ENCODE measurements around the gene PRDM8. TPM values are rescaled to one million over a fixed set of nuclear protein-coding genes. Genes with fewer than 3 reads are reported as not detected.

Gene PRDM8
- total and polyA plus RNA-seq, 2 of the 4 experiments (the other 2 are of a cell fraction) = 5.7 to 15.8 TPM

- no TSS peak for BruUV-seq (replicated peaks)
- POLR2A ChIA-PET (ENCODE audit: unreplicated experiment) = no interaction called here
Observed at GRCh38 chr4:80216100-80216761, 18.9 kb downstream of the PRDM8 start.

More at GRCh38 chr4:80216100-80216761, 18.9 kb downstream of the PRDM8 start:
- H3K18ac ChIP-seq (ENCODE audit: low read depth, low read length) = no peak overlapping the region
- no peak overlapping the region for H2AFZ ChIP-seq (replicated peaks; ENCODE audit: low read length, poor library complexity)
- H3K4me3 ChIP-seq (ENCODE audit: insufficient read depth, low read depth, low read length) = no peak overlapping the region
- intact Hi-C loops (cut with micrococcal nuclease) = loop anchor here (10.0 kb wide), 1 partner anchor 301 kb away; no protein-coding TSS in a partner anchor
- in situ Hi-C loops (cut with MboI; ENCODE audit: low sequenced_read_pairs) = loop anchor here (25.0 kb wide), 1 partner anchor 1179 kb away; no protein-coding TSS in a partner anchor
- H3K9me1 ChIP-seq (ENCODE audit: insufficient read depth, low read length) = 0 out of 2 replicates have a peak, but pooled peaks cover 2% of the 10 kb centered on the region
- H2BK20ac ChIP-seq (ENCODE audit: low read depth, low read length) = no peak overlapping the region
- no CpG with 5 or more reads among the region's 2 CpGs for WGBS, 2 experiments (ENCODE audit: extremely low coverage in 2 of 2, insufficient read length in 1 of 2)
- no peak overlapping the region for H2BK5ac ChIP-seq (ENCODE audit: low read depth, low read length, poor library complexity, severe bottlenecking)
- H3K4me2 ChIP-seq (ENCODE audit: low read depth, low read length) = no peak overlapping the region
- H3K9me3 ChIP-seq (ENCODE audit: control insufficient read depth, insufficient read depth, low read length) = no peaks in the 10 kb centered on the region
- no peak overlapping the region for H2AK5ac ChIP-seq (ENCODE audit: low read depth, low read length)
- H3K27ac ChIP-seq (ENCODE audit: insufficient read depth, low read length) = no peak overlapping the region
- dilution Hi-C loops (cut with HindIII; ENCODE audit: low sequenced_read_pairs, unreplicated experiment) = no loop called here
- CTCF ChIA-PET = interaction anchor here (0.5 to 0.8 kb wide), 3 partner anchors 14 to 1283 kb away, joined by 3 to 6 read pairs (median 3); no protein-coding TSS in a partner anchor
- no peak overlapping the region for H4K91ac ChIP-seq (ENCODE audit: insufficient read depth, low read depth, low read length)
- no peak for TF ChIP-seq CEBPB (IDR thresholded peaks at IDR 0.05; ENCODE audit: low read depth, low read length)
- TF ChIP-seq, protein P1, sequence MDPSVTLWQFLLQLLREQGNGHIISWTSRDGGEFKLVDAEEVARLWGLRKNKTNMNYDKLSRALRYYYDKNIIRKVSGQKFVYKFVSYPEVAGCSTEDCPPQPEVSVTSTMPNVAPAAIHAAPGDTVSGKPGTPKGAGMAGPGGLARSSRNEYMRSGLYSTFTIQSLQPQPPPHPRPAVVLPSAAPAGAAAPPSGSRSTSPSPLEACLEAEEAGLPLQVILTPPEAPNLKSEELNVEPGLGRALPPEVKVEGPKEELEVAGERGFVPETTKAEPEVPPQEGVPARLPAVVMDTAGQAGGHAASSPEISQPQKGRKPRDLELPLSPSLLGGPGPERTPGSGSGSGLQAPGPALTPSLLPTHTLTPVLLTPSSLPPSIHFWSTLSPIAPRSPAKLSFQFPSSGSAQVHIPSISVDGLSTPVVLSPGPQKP (IDR thresholded peaks at IDR 0.05; ENCODE audit: borderline replicate concordance, low read depth, low read length) = no peak
- H3K4ac ChIP-seq (ENCODE audit: low read depth, low read length) = no peak overlapping the region
- H3K56ac ChIP-seq (ENCODE audit: extremely low read depth, insufficient read depth, low read length) = no peak overlapping the region
- H2BK120ac ChIP-seq (ENCODE audit: low read depth, low read length) = no peak overlapping the region
- no peak overlapping the region for H2BK15ac ChIP-seq (ENCODE audit: low read depth, low read length)
- H3K27me3 ChIP-seq (ENCODE audit: control insufficient read depth, insufficient read depth, low read length) = no peaks in the 10 kb centered on the region
- no peak overlapping the region for H3K9ac ChIP-seq (ENCODE audit: low read depth, low read length)
- peaks cover 0 to 9% of the 10 kb centered on the region in 2 experiments; a peak in 1 of 4 replicates for H3K79me1 ChIP-seq (ENCODE audit: low read depth in 1 of 2, low read length in 2 of 2)
- no peak overlapping the region for H4K5ac ChIP-seq (ENCODE audit: low read depth, low read length)
- DNase-seq = no peak
- H3K14ac ChIP-seq (replicated peaks; ENCODE audit: low read depth, low read length) = no peak overlapping the region
- H3K23ac ChIP-seq (ENCODE audit: low read depth, low read length) = no peak overlapping the region
- ATAC-seq (ENCODE audit: low read depth) = no peak
- H3K36me3 ChIP-seq (ENCODE audit: control insufficient read depth, insufficient read depth, low read length) = no peaks in the 10 kb centered on the region
- peaks cover 9% of the 10 kb centered on the region for H3K4me1 ChIP-seq (ENCODE audit: control insufficient read depth, insufficient read depth, low read length)
- H2AK9ac ChIP-seq (replicated peaks; ENCODE audit: low read depth, low read length, poor library complexity) = no peak overlapping the region
- no peak overlapping the region for H4K8ac ChIP-seq (ENCODE audit: low read depth in 2 of 2, low read length in 2 of 2)
- H4K20me1 ChIP-seq (ENCODE audit: insufficient read depth, low read length) = no peaks in the 10 kb centered on the region
